WTC11 (cell line): ENCODE results near the gene RACK1.

ENCODE experiments used
- CREB1 ChIP-seq: sonication (generic); formaldehyde crosslinking; IDR thresholded peaks from 2 replicates; pipeline ENCODE4 v1.8.0; 2023; ENCODE audit warnings: mild to moderate bottlenecking, missing genetic modification reagents
- ETV6 ChIP-seq: sonication (generic); formaldehyde crosslinking; IDR thresholded peaks from 2 replicates; pipeline ENCODE4 v1.8.1; 2022; ENCODE audit warnings: mild to moderate bottlenecking, missing genetic modification reagents
- MXD4 ChIP-seq: fragments of 250-450 bp; sonication (Bioruptor Pico); IDR thresholded peaks from 2 replicates; pipeline ENCODE4 v1.8.0; 2021; ENCODE audit warnings: mild to moderate bottlenecking, moderate library complexity, borderline replicate concordance
- NFYB ChIP-seq: sonication (generic); formaldehyde crosslinking; conservative IDR thresholded peaks from 2 replicates; pipeline ENCODE4 v1.8.0; 2022; ENCODE audit warnings: low read depth, missing genetic modification reagents
- ZNF232 ChIP-seq: sonication (generic); formaldehyde crosslinking; IDR thresholded peaks from 2 replicates; pipeline ENCODE4 v1.8.0; 2022; ENCODE audit warnings: mild to moderate bottlenecking, missing genetic modification reagents
- TF ChIP-seq, protein P1 (sequence below): fragments of 200-600 bp; IDR thresholded peaks from 2 replicates; pipeline ENCODE4 v1.8.0; 2022; ENCODE audit warnings: antibody characterized with exemption
- TF ChIP-seq, protein P2 (sequence below): sonication (generic); formaldehyde crosslinking; IDR thresholded peaks from 2 replicates; pipeline ENCODE4 v1.8.0; 2022; ENCODE audit warnings: mild to moderate bottlenecking, missing genetic modification reagents
- TF ChIP-seq, protein P3 (sequence below): sonication (generic); formaldehyde crosslinking; conservative IDR thresholded peaks from 2 replicates; pipeline ENCODE4 v1.8.1; 2022; ENCODE audit warnings: mild to moderate bottlenecking, missing genetic modification reagents

DNA sequence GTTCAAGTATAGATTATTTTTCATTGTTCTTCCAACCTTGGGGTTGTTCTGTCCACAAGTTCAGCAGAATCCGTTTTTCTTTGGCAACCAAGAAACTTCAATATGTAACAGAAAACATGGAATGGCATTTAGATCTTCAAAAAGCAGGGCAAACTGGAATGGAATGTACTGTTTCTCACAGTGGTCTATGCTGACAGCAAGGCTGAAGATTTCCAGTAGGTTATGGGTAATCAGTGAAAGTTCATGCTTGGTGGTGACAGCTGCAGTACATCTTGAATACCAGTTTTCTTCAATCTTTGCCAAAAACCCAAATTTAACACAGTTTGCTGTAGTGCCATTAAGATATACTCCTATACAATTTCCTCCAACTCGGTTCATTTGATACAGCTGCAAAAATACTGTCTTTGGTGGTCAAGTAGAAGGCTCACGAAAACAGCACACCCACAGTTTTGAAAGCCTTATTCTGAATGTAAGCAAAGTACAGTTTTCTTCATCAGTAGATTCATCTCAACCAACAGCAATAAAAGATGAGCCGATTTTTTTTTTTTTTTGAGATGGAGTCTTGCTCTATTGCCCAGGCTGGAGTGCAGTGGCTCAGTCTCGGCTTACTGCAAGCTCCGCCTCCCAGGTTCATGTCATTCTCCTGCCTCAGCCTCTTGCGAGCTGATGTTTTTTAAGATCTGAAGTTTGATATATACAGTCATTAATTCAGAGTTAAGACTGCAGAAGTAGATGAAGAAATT is 12.3 kb upstream of the RACK1 start:
- TF ChIP-seq, protein P1, sequence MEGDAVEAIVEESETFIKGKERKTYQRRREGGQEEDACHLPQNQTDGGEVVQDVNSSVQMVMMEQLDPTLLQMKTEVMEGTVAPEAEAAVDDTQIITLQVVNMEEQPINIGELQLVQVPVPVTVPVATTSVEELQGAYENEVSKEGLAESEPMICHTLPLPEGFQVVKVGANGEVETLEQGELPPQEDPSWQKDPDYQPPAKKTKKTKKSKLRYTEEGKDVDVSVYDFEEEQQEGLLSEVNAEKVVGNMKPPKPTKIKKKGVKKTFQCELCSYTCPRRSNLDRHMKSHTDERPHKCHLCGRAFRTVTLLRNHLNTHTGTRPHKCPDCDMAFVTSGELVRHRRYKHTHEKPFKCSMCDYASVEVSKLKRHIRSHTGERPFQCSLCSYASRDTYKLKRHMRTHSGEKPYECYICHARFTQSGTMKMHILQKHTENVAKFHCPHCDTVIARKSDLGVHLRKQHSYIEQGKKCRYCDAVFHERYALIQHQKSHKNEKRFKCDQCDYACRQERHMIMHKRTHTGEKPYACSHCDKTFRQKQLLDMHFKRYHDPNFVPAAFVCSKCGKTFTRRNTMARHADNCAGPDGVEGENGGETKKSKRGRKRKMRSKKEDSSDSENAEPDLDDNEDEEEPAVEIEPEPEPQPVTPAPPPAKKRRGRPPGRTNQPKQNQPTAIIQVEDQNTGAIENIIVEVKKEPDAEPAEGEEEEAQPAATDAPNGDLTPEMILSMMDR: no peak
- TF ChIP-seq NFYB (CRISPR knock-in tag) (no peak), MXD4 (CRISPR knock-in tag) (no peak), CREB1 (CRISPR knock-in tag) (no peak), ZNF232 (no peak), ETV6 (CRISPR knock-in tag) (no peak)
- TF ChIP-seq, protein P2, sequence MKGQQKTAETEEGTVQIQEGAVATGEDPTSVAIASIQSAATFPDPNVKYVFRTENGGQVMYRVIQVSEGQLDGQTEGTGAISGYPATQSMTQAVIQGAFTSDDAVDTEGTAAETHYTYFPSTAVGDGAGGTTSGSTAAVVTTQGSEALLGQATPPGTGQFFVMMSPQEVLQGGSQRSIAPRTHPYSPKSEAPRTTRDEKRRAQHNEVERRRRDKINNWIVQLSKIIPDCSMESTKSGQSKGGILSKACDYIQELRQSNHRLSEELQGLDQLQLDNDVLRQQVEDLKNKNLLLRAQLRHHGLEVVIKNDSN: no peak
- TF ChIP-seq, protein P3, sequence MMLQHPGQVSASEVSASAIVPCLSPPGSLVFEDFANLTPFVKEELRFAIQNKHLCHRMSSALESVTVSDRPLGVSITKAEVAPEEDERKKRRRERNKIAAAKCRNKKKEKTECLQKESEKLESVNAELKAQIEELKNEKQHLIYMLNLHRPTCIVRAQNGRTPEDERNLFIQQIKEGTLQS (CRISPR knock-in tag): no peak
